ENCODE data around the gene PSMG3.
"Not testable (repeated sequence)": the region's sequence is repeated elsewhere in the genome, so short reads cannot be mapped to it uniquely, and the experiment has no call there.

Gene PSMG3

DNA sequence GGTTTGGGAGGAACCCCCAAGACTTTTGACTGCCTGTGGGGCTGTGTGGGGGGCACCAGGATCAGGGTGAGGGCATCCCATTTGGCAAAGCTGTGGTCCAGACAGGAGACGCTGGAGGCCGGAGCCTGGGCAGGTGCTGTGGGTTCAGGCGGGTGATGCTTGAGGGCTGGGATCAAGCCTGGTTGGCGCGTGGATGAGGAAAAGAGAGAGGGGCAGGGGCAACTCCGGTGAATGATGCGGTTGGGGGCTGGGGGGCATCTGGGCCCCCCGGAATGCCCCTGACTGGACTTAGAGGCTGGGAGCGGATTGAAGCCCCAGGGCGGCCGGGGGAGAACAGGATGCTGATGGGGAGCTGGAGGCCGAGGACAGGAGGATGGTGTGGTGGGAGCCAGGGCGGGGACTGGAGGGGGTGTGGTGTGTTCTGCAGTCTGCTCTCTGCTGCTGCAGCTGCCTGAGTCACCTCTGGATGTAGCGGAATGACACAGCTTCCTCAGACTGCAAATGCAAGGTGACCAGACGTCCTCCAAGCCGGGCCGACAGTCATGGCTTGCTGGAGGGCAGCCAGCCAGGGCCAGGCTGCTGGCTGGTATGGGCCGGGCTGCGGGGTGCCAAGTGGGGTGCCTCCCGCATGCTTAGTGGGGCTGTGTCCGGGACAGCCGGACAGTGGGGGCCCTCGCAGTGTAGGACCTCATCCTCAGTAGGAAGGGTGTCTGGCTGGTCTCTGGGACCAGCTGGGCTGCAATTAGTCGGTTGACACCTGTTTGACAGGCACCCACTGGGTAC is 36.1 kb downstream of the PSMG3 start:
- peak; percentile 46 for DNase-seq (ENCODE audit: low read depth)

DNA sequence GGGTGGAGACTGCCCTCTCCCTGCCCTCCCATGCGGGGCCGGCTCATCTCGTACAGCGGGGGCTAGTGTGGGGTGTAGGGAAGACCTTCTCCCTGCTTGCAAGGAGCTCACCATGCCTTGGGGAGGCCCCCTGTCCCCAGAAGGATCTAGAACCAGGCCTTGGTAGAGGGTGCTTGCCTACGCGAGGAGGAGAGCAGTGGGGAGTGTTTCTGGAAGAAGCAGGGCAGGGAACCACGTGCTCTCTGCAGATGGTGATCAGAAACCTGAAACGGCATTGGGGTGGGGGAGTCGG is 36.6 kb downstream of the PSMG3 start:
- DNase-seq (ENCODE audit: low read depth), result no peak

DNA sequence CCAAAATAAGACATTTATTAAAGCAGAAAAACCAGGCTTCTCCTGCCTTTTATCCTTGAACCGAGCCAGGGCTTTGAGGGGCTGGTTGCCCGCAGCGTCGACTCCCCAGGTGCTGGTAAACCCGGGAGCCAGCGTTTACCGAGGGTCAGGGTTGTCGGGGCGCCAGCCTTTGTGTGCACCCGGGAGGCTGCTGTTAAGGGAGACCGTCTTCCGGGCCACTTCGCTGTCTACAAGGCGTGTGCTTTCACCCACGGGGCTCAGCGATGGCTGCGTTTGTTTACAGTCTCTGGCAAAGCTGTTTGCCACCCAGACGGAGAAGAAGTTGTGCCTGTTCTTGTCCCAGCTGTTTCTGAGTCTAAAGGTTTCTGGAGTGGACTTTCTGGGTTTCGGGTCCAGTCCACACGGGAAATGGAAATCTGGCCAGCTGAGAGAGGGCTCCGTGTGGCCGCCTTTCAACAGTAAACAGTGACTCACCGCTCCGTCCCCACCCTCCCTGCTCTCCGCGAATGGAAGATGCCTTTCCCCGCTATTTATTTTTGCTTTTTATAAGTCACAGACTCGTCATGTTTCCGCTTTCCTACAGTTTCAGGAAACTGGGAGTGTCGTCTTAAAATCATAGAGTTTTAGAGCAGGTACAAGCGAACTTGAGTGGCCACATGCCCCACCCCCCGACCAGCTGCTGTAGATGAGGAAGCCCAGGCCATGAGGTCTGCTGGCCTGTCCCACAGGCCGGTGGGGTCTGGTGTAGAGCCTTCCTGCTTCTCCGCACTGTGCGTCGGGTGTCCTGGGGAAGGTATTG is 37.2 kb downstream of the PSMG3 start:
- DNase-seq (ENCODE audit: low read depth), result peak; percentile 34

DNA sequence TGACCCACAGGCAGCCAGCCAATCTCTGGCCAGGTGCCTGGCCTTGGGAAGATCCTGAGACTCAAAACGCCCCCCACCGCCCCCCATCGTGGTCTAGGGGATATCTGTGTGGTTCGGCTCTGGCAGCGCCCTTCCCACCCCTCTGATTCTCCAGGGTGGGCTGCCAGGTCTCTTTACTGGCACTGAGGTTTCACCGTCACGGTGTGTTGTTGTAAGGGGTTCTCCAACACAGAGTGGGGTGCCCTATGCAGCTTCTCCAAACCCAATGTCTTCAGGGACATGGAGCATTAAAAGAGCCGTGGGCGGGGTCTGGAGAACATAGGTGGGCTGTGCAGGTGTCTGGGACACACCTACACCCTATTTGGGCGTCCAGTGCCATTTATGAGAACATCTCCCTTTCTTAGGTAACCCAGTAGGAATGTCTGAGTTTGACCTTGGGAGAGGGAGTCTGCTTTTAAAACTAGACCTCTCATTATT is 37.8 kb downstream of the PSMG3 start:
- DNase-seq (ENCODE audit: low read depth), result no peak

DNA sequence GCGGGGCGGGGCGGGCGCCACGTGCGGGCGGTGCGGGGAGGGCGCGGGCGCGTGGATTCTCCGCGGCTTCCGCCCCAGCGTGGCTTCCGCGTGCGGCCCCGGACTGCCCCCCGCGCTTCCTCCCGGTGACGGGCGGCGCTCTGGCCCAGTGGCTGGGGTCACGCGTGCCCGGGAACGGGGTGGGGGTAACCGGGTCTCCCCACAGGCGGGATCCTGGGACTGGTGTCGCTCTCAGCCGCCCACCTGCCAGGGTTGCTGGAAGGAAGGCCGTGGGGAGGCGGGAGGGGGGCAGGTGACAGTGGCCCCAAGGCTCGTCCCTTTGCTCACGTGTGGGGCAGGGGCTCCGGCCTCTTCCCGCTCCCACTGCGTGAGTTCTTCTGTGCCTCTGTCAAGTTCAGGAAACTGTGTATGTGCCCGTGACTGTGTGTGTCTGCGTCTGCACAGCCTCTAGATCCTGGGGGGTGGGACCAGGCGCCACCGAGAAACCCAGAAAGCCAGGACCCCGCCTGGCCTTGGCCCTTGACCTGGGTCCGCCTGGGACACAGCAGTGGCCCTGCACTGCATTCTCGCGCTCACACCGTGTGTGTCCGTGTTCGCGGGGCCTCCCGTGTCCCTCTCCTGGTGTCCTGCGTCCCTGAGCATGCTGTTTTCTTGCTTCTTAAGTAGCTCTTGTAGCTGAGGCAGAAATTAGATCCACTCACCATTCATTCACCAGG is 38.4 kb downstream of the PSMG3 start:
- no peak for DNase-seq (ENCODE audit: low read depth)

DNA sequence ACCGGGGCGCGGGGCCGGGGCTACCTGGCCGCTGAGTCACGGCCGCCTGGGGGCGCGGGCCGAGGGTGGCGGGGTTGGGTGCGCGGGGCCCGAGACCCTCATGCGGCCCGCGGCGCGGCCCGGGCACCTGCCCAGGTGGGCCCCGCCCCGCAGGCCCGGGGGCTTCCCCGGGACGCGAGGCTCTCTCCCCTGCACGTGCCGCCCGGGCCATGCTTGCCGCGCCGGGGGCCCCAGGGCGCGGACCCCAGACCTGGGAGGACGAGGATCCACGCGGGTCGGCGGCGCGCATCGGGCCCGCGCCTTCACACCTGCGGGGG is 38.9 kb downstream of the PSMG3 start:
- DNase-seq (ENCODE audit: low read depth), result no peak

DNA sequence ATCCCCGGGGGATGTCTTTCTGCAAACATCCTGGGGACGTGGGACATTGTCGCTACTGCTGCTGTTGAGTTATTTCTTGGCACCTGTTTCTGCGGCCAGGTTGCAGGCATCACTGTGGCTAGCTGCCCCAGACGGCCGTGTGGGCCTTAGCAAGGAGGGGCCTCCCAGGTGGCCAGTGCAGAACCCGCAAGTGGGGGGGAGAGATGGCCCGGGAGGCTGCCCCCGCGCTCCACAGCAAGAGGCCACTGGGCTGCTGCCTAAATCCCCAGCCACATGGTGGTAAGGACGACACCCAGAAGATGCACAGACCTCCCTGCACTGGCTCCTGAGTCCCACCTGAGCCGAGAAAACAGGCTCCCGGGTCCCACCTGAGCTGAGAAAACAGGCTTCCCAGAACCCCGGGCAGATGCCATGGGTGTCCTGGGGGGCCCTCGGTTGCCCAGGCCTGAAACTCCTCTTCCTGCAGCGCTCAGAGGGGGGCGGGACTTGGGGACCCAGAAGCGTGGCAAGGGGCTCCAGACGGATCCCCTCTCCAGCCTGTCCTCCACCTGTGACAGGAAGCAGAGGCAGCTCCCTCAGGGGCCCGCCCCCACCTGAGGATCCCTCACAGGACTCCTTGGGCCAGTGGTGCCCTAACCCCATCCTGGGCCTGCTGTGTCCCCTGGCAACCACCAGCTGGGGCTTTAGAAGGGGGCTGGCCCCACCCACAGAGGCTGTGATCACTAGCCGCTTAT is 40.3 kb downstream of the PSMG3 start:
- DNase-seq (ENCODE audit: low read depth), result no peak

DNA sequence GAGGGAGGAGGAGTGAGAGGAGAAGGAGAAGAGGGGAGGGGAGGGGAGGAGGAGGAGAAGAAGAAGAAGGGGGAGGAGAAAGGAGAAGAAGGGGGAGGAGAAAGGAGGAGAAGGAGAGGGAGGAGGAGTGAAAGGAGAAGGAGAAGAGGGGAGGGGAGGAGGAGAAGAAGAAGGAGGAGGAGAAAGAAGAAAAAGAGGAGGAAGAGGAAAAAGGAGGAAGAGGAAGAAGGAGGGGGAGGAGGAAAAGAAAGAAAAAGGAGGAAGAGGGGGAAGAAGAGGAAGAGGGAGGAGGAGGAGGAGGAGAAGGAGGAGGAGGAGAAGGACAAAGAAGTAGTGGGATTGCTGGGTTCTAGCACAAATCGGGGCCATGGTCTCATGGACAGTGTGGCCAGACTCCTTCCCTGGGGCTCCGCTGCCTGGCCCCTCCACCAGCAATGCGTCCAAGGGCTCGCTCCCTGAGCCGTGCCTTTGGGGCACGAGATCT is 43.5 kb downstream of the PSMG3 start:
- DNase-seq (ENCODE audit: low read depth), result no peak

DNA sequence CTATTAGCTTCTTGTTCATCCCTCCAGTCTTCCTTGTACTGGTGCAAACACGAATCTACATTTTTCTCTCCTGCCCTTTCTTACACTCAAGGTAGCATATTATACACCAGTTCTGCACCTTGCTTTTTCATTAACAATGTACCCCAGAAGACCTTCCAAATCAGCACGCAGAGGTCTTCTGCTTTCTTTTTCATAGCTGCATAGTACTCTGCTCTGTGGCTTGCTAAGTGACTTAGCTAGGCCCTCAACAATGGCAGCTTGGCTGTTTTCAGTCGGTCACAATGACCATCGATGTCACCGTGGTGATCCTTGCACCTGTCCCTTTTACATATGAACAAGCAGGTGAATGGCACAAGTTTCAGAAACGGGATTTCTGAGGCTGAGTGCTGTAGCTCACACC is 44.4 kb downstream of the PSMG3 start:
- DNase-seq (ENCODE audit: low read depth), result no peak

DNA sequence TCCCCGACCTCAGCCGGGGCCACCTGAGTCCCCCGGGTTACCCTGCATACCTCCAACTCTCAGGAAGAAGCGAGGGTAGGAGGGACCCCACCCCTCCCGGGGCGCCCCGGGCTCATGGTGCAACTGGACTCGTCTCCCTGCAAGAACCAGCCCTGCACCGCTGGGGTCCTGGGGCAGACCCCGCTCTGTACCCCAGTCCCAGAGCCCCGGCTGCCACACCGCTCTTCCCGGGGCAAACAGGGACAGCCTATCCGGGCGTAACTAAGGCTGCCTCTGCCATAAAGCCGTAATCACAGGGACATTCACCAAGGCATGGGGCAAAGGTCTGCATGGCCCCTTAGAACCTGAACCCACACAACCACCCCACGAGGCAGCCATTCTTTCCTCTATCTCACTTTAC is 46.0 kb downstream of the PSMG3 start:
- no peak for DNase-seq (ENCODE audit: low read depth)

DNA sequence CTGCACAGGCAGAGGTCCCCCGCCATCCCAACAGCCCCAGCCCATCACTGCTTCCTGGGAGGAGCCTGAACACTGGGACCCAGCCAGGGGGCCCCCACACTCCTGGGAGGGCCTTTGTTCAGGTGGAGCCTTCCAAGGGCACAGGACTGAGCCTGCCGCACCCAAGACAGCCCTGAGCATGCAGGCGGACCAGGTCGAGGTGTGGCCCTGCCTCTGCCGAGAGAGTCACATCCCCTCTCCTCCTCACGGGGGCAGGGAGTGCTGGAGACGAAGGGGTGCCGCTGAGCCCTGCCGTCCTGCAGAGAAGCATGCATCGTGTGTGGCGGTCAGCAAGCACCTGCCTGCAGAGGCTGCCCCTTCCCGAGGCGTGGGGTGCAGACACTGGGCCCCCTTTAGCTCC is 46.6 kb downstream of the PSMG3 start:
- no peak for DNase-seq (ENCODE audit: low read depth)

DNA sequence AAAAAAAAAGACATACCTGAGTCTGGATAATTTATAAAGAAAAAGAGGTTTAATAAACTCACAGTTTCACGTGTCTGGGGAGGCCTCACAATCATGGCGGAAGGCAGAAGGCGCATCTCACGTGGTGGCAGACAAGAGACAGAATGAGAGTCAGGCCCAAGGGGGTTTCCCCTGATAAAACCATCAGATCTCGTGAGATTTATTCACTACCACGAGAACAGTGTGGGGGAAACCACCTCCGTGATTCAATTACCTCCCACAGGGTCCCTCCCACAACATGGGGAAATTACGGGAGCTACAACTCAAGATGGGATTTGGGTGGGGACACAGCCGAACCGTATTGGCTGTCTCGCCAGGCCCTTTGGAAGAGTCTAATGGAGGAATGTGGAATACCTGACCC is 48.4 kb downstream of the PSMG3 start:
- no peak for DNase-seq (ENCODE audit: low read depth)

DNA sequence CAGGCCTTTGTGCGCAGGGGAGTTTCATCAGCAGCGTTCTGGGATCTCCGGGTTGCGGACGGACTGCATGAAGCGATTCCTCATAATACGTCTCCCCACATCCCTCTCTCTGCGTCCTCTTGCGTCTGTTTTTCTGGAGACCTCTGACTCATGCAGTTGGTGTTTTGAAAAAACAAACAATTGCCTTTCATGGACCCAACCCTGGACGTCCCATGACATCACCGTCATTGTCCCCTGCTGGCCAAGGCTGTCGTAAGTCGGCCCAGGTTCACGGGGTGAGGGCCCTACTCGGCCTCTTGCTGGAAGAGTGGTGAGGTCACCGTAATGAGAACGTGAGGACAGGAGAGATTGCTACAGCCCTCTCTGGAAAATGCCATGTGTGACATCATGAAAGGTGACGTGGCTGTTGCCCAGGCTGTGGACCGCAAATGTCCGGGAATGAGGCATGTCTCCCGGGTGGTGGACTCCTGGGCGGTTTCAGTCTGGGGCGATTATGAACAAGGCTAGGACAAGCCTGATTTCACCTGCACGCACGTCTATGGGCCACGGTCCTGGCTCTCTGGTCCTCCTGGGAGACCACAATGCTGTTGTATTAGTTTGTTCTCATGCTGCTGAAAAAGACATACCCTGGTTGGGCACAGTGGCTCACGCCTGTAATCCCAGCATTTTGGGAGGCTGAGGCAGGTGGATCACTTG is 49.1 kb downstream of the PSMG3 start:
- no peak for DNase-seq (ENCODE audit: low read depth)

DNA sequence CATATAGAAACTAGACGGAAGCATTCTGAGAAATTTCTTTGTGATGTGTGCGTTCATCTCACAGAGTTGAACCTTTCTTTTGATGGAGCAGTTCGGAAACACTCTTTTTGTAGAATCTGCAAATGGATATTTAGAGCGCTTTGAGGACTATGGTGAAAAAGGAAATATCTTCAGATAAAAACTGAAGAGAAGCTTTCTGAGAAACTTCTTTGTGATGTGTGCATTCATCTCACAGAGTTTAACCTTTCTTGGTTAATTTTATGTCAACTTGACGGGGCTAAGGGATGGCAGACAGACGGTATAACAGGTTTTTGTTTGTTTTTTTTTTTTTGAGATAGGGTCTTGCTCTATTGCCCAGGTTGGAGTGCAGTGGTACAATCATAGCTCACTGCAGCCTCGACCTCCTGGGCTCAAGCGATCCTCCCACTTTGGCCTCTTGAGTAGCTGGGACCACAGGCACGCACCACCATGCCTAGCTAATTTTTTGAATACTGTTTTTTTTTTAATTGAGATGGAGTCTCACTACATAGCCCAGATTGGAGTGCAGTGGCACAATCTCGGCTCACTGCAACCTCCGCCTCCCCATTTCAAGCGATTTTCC is 50.4 kb downstream of the PSMG3 start:
- not testable (repeated sequence) for DNase-seq (ENCODE audit: low read depth)
